Measurements from ENCODE around the gene CD83.

GRCh38 chr6:14142063-14142450, 24.5 kb downstream of the CD83 start:
- TF ChIP-seq CTCF (IDR thresholded peaks at IDR 0.05; ENCODE audit: poor library complexity) (no peak), EZH2phosphoT487 (IDR thresholded peaks at IDR 0.05; ENCODE audit: low read depth, severe bottlenecking, unreplicated experiment) (no peak)

All from hepatocyte (in vitro differentiated cells).